Measurements from ENCODE around the gene SSRP1. TPM values are rescaled to one million over a fixed set of nuclear protein-coding genes. Genes with fewer than 3 reads are reported as not detected.

Gene SSRP1
- polyA plus RNA-seq, 3 donors = 9.8 to 34.7 (median 14.7) TPM

DNA sequence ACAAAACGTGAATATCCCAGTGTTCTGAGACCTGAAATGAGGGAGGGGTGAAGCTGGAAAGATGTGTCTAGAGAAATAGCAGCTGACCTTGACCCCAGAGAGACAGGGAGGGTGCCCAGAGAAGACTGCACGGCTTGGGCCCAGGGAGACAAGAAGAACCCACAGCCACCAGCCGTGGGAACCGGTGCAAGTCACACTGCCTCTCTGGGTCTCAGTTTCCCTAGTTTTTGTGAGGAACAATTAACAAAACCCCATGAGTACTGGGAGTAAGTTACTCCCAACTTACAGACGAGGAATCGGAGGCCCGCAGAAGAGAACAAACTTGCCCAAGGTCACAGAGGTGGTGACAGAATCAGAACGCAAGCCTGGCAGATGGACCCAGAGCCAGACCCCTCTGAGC lies 30.2 kb downstream of the SSRP1 start:
- no peaks in the 10 kb centered on the region for H3K36me3 Mint-ChIP-seq
- 97% methylated on average over 6 of the region's 8 CpGs for WGBS (ENCODE audit: insufficient coverage)
- H3K4me3 Mint-ChIP-seq = no peak overlapping the region
- H3K9me3 ChIP-seq (replicated peaks in 1 of 2; ENCODE audit: control insufficient read depth in 1 of 2, insufficient read depth in 1 of 2, low read length in 2 of 2) = no peaks in the 10 kb centered on the region
- no peak overlapping the region for H3K4me3 ChIP-seq (replicated peaks in 1 of 3; ENCODE audit: low read depth in 2 of 3, low read length in 3 of 3)
- H3K9ac ChIP-seq (ENCODE audit: insufficient read depth, low read length, poor library complexity, severe bottlenecking) = no peak overlapping the region
- no peak overlapping the region for H2AFZ ChIP-seq (ENCODE audit: insufficient read depth, low read depth, low read length, poor library complexity, severe bottlenecking)
- peaks cover 16% of the 10 kb centered on the region for H3K4me1 Mint-ChIP-seq
- no peaks in the 10 kb centered on the region for H3K79me2 ChIP-seq (ENCODE audit: insufficient read depth, low read length)
- no peaks in the 10 kb centered on the region for H3K36me3 ChIP-seq (replicated peaks in 1 of 2; ENCODE audit: control insufficient read depth in 1 of 2, insufficient read depth in 2 of 2, low read length in 2 of 2)
- no peak overlapping the region for H3K27ac Mint-ChIP-seq
- H3K4me2 ChIP-seq (replicated peaks; ENCODE audit: extremely low read depth, low read length, poor library complexity, severe bottlenecking) = no peak overlapping the region
- H3K4me1 ChIP-seq (ENCODE audit: control insufficient read depth in 1 of 2, insufficient read depth in 2 of 2, low read length in 2 of 2) = peaks cover 6% of the 10 kb centered on the region in 2 donors
- intact Hi-C loops (cut with micrococcal nuclease) = no loop called here
- peaks cover 0 to 5% (median 0%) of the 10 kb centered on the region in 7 donors for H3K9me3 Mint-ChIP-seq
- DNase-seq = no peak
- H4K20me1 ChIP-seq (ENCODE audit: insufficient read depth, low read length) = no peaks in the 10 kb centered on the region
- H3K27me3 Mint-ChIP-seq (ENCODE audit: low read depth in 3 of 3) = peaks cover 4 to 7% (median 6%) of the 10 kb centered on the region in 3 donors
- H3K27me3 ChIP-seq (ENCODE audit: control insufficient read depth in 2 of 2, insufficient read depth in 2 of 2, low read length in 2 of 2) = no peaks in the 10 kb centered on the region
- H3K27ac ChIP-seq (ENCODE audit: low read depth in 1 of 2, low read length in 2 of 2) = no peak overlapping the region
- TF ChIP-seq, protein P1, sequence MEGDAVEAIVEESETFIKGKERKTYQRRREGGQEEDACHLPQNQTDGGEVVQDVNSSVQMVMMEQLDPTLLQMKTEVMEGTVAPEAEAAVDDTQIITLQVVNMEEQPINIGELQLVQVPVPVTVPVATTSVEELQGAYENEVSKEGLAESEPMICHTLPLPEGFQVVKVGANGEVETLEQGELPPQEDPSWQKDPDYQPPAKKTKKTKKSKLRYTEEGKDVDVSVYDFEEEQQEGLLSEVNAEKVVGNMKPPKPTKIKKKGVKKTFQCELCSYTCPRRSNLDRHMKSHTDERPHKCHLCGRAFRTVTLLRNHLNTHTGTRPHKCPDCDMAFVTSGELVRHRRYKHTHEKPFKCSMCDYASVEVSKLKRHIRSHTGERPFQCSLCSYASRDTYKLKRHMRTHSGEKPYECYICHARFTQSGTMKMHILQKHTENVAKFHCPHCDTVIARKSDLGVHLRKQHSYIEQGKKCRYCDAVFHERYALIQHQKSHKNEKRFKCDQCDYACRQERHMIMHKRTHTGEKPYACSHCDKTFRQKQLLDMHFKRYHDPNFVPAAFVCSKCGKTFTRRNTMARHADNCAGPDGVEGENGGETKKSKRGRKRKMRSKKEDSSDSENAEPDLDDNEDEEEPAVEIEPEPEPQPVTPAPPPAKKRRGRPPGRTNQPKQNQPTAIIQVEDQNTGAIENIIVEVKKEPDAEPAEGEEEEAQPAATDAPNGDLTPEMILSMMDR (IDR thresholded peaks at IDR 0.05) = no peak

DNA sequence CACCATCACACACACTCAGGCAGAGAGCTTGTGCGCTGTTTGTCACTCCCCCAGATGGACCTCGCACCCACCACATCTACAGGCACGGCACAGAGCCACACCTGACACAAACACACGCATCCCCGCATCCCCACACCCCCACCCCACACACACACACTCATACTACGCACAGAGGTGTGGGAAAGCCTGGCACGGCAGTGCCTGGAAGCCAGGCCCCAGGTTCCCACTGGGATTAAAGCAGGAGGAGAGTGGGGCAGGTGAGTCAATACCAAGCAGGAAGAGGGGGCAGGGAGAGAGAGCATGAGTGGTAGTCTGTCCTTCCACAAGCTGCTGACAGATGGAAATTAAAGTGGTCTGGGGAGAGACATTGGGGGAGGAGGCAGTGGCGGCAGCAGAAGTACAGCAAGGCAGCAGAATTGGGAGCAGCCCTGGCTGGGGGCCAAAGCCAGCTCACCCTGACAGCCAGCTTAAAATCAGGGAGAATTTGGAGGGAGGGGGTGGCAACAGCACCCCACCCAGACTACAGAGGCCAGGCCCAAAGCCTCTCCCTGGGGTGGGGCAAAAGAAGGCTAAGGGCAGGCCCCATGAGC lies 31.6 kb downstream of the SSRP1 start:
- Histone ChIP-seq H3K9ac (ENCODE audit: insufficient read depth, low read length, poor library complexity, severe bottlenecking) (no peak overlapping the region), H3K4me2 (replicated peaks; ENCODE audit: extremely low read depth, low read length, poor library complexity, severe bottlenecking) (no peak overlapping the region), H3K9me3 (replicated peaks in 1 of 2; ENCODE audit: control insufficient read depth in 1 of 2, insufficient read depth in 1 of 2, low read length in 2 of 2) (peaks cover 4 to 14% of the 10 kb centered on the region in 2 donors), H3K79me2 (ENCODE audit: insufficient read depth, low read length) (no peaks in the 10 kb centered on the region), H3K27ac (ENCODE audit: low read depth in 1 of 2, low read length in 2 of 2) (no peak overlapping the region), H3K36me3 (replicated peaks in 1 of 2; ENCODE audit: control insufficient read depth in 1 of 2, insufficient read depth in 2 of 2, low read length in 2 of 2) (no peaks in the 10 kb centered on the region), H2AFZ (ENCODE audit: insufficient read depth, low read depth, low read length, poor library complexity, severe bottlenecking) (no peak overlapping the region), H4K20me1 (ENCODE audit: insufficient read depth, low read length) (no peaks in the 10 kb centered on the region), H3K4me1 (ENCODE audit: control insufficient read depth in 1 of 2, insufficient read depth in 2 of 2, low read length in 2 of 2) (peaks cover 5 to 6% of the 10 kb centered on the region in 2 donors), H3K27me3 (ENCODE audit: control insufficient read depth in 2 of 2, insufficient read depth in 2 of 2, low read length in 2 of 2) (no peaks in the 10 kb centered on the region), H3K4me3 (replicated peaks in 1 of 3; ENCODE audit: low read depth in 2 of 3, low read length in 3 of 3) (no peak overlapping the region)
- H3K27ac Mint-ChIP-seq = peak overlapping the region in 2 of 7 donors; percentile 1 to 36
- WGBS (ENCODE audit: insufficient coverage) = 100% methylated on average over 1 of the region's 8 CpGs
- DNase-seq = no peak
- TF ChIP-seq, protein P1 (IDR thresholded peaks at IDR 0.05) = no peak
- H3K36me3 Mint-ChIP-seq = peaks cover 4 to 6% of the 10 kb centered on the region in 2 donors
- peaks cover 0 to 3% (median 1%) of the 10 kb centered on the region in 3 donors for H3K27me3 Mint-ChIP-seq (ENCODE audit: low read depth in 3 of 3)
- peaks cover 6 to 15% (median 8%) of the 10 kb centered on the region in 7 donors for H3K9me3 Mint-ChIP-seq
- intact Hi-C loops (cut with micrococcal nuclease) = no loop called here
- H3K4me3 Mint-ChIP-seq = no peak overlapping the region
- peaks cover 16% of the 10 kb centered on the region for H3K4me1 Mint-ChIP-seq

Data from CD14-positive monocyte (primary cell).